CD4-positive, alpha-beta T cell treated with Interleukin-4 for 4 hours (primary cell): ENCODE results near the gene VIM.

ENCODE experiments used
- DNase-seq: peaks from one replicate; pipeline ENCODE4 v3.0.0-alpha.2; 2020

The VIM gene

GRCh38 chr10:17228091-17229015 is at the start of gene VIM:
Gene VIM (plus strand): TSS chr10:17228241. CDS start chr10:17229423, 1,182 bp downstream.
- DNase-seq, result peak; percentile 97

DNA sequence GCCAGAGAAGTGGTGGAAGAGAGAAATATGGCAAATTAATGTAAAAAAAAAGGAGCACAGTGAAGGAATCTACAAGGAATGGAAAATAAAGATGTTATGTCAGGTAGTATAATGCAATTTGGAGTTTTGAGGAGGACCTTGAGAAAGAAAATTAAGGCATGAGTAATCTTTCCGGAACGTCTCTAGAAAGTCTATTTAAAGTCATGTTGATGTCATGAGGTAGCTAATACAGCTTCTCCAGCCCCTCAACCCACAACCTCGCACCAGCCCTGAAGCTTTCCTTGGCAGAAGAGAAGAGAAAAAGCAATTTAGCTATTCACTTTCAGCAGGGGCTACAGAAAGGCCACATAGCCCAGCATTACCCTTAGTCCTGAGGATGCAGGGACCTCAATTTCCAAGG is 49.0 kb upstream of the VIM start:
- no peak for DNase-seq

DNA sequence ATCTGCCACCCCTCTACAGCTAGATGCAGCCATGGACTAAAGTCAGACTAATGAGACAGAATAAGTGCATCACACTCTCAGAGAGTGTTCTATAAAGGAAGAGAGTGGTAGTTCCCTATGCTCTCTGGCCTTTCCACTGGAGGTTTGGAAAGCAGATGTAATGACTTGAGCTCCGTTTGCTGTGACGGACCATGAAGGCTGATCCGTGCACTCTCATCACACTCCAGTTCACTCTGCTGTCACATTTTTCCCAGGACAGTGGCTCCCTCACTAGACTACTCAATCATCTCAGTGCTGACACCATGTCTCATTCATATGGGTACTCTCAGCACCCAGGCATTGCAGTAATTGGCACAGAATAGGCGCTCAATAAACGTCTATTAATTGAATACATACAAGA is 46.9 kb upstream of the VIM start:
- no peak for DNase-seq

DNA sequence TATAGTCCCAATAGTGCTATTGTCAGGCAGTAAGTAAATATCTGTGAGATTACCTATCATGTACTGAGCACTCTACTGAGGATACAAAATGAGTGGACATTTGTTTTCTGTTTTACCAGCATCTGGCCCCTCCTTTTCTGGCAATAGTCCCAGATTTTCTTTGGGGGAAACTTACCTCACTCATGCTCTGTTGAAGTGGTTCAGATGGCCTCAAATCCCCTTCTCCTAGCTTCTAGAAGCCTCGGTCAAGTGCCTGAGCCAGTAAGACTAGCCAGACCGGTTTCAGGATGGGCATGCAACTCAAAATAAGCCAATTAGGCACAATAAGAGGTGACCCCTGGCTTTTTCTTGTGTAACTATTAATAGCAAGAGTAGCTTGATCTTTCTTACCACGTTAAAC is 46.3 kb upstream of the VIM start:
- DNase-seq, result no peak

DNA sequence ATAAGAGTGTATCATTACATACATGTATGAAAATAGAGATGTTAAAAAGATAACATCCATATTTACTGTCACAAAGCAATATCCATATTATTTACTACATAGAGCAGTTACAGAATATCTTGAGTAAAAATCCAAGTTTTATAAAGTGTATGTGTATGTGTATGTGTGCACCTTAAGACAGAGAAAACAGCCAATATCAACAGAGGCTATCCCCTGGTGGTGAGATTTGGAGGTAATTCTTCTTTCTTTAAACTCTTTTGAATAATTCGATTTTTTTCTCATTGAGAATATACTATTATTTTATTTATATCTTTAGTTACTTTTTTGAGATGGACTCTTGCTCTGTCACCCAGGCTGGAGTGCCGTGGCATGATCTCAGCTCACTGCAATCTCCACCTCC is 44.9 kb upstream of the VIM start:
- DNase-seq, result no peak

- no peak for DNase-seq
Observed at GRCh38 chr10:17185873-17186272, 42.2 kb upstream of the VIM start.

GRCh38 chr10:17188644-17189172 is 39.3 kb upstream of the VIM start:
- DNase-seq, result no peak

- no peak for DNase-seq
Observed at GRCh38 chr10:17190602-17191001, 37.4 kb upstream of the VIM start.

GRCh38 chr10:17195083-17195482 is 33.0 kb upstream of the VIM start:
- DNase-seq, result no peak

DNA sequence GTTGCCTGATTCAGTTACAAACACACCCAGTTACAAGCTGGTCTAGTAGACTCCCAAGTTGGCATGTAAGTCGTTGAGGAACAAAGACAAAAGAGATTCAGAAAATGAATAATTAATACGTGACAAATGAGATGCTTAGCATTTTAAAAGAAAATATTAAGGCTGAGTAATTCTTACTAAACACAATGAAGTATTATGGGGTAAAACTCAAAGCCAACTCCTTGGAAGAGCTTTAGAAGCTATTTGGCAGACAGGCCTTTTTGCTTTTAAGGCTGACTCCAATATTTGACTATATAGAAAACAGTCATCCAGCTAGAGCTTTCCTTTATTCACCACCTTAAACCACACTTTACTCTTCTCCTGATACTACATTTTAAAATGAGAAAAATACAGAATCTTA is 32.0 kb upstream of the VIM start:
- DNase-seq, result no peak

GRCh38 chr10:17196573-17196972 is 31.5 kb upstream of the VIM start:
- DNase-seq, result no peak

GRCh38 chr10:17199351-17199804 is 28.7 kb upstream of the VIM start:
- DNase-seq, result no peak

- no peak for DNase-seq
Observed at GRCh38 chr10:17200001-17200911, 27.8 kb upstream of the VIM start.

DNA sequence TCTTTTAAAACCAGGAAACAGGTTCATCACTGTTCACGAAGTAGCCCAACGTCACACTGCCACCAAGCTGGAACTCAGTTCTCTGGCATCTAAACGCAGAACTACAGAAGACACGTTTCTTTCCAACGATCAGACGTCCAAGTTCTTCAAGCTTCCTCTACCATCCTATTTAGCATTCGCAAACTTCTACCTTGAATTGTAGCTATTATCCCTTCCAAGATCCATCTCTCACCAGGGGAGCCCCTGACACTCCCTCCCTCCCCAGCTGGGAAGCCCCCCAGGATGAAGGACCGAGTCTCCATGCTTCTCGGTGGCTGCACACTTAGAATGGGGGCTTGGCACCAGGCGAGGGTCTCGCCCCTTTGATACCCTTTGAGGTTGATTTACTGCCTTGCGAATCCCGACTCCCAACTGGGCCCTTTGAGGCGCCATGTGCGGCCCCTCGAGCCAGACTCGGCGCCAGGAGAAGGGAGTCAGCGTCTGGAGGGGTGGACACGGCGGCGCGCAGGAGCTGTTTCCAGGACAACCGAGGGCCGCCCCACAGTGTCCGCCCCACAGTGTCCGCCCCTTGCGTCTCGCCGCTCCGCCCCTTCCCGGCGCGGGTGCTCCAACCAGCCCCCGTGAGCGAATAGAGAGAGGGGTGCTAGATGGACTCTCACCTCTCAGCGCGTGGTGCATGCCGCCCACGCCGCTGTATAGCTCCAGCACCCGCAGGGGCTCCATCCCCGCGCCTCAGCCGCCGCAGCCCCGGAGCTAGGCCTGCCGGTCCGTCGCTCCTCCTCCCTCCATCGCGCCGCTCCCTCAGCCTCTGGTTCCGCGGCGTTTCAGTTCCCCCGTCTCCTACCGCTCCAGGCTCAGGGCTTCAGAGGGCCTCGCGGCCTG is 26.9 kb upstream of the VIM start, which contains the start of gene TRDMT1:
TRDMT1 (minus strand) TSS at position 761 of the 882 bp plus-strand sequence; CDS start at position 723, 38 bp downstream.
- peak; percentile 78 for DNase-seq

GRCh38 chr10:17201794-17202116 is 26.3 kb upstream of the VIM start:
- DNase-seq, result no peak

DNA sequence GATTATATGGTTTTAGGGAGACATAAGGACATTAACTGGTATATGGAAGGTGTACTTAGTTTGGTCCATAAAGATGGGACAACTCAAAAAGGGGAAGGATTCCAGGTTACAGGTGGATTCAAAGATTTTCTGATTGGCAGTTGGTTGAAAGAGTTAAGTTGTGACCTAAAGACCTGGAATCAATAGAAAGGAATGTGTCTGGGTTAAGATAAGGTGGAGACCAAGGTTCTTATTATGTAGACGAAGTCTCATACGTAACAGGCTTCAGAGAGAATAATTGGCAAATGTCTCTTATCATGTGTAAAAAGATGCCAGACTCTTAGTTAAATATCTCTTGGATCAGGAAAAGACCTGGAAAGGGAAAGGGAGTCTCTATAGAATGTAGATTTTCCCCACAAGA is 25.5 kb upstream of the VIM start:
- DNase-seq, result no peak

DNA sequence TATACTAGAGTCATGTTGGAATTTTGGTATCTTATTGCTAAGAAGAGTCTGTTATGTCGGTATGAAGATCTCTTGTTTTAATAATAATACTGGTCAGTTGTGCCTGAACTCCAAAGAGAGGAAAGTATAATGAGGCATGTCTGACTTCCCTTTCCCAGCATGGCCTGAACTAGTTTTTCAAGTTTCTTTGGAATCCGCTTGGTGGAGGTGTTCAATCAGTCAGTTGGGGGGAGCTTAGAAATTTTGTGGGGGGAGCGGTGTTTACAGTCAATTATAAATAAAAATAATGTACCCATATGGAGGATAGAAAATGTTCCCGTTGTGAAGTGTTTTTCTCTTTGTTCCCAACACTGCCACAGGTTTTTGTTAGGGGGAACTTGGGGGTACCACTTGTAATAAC is 25.0 kb upstream of the VIM start:
- DNase-seq, result no peak

DNA sequence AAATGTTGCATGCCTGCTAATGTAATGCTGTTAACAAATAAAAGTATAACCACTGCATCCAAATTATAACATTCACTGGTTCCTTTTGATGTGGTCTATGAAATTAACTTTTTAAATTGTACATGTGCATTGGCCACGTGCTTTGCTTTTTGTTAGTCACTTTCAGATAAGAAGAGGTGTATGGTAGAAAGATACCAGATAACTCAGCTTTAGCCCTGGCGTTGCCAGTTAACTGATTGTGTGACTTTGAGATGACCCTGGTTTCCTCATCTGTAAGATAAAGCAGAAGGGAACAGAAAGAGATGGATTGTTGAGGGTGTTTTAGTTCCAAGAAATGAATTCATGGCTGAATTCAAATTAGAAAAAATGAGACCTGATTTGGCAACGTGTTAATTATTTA is 24.6 kb upstream of the VIM start:
- DNase-seq, result no peak

DNA sequence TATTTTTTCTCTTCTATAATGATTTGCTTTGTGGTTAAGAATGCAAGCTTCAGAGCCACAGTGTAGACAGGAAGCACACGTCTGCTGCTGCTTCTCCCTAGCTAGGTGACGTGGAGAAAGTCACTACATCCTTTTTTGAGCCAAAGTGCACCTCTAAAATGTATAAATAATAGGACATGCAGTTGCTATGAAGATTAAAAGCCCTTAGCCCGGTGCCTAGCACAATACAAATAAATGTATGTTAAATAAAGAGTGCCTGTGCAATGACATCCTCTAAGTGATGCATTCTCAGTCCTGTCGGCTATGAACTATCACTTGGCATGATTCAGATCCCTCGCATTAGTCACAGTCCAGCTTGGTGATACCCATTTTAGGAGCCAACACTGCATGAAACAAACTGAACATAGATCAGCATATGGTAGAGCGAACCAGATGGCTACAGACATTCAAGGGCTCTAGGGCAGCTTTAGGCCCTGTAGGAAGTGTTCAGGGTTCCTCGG is 21.8 kb upstream of the VIM start:
- DNase-seq, result peak; percentile 94

DNA sequence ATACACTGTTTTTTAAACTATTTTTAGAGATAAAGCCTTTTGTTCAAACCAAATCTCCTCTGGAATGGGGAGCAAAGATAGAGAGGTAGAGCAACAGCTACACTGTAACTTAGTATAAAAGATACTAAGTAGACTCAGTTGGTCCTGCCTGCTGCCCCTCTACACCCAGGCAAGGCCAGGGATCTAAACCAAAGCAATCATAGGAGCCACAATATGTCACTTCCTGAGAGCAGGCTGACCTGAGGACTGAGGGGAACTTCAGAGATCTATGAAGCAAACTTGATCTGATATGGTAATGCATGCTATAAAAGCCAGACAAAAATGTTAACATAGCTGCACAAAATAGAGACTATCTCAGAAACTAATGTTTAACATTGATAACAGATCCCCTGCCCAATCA is 19.6 kb upstream of the VIM start:
- no peak for DNase-seq

DNA sequence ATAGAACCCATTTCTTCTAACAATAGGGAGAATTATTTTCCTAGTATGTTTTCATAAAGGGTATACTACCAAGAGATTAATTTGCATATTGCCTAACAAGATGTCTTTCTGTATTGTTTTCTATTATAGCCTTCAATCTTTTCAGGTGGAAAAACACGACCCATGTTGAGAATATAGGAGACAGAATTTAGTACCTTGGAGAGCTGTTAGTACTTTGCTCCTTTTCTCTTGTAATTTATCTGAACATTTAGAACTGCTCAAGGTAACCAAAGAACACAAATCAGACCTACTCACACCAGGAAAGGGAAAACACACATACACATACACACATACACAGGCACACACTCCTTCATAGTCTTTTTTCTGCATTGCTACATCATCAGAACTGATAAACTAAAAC is 18.7 kb upstream of the VIM start:
- no peak for DNase-seq

- no peak for DNase-seq
Observed at GRCh38 chr10:17209881-17210280, 18.2 kb upstream of the VIM start.
